NT2/D1 (cell line): ENCODE results near the gene KRTAP21-3.
"Not testable (repeated sequence)": the region's sequence is repeated elsewhere in the genome, so short reads cannot be mapped to it uniquely, and the experiment has no call there.

Experiments
- SUZ12 ChIP-seq: IDR thresholded peaks from 2 replicates; pipeline ENCODE4 v1.6.1; 2011; ENCODE audit not compliant: insufficient read length, insufficient read depth; ENCODE audit errors: extremely low read depth
- YY1 ChIP-seq: IDR thresholded peaks from 2 replicates; pipeline ENCODE4 v1.6.1; 2011; ENCODE audit not compliant: insufficient read length, insufficient read depth
- ZNF274 ChIP-seq: IDR thresholded peaks from 2 replicates; pipeline ENCODE4 v1.6.1; 2011; ENCODE audit warnings: mild to moderate bottlenecking, low read depth, low read length

- not testable (repeated sequence) for TF ChIP-seq SUZ12, YY1, ZNF274
These were observed 36.8 kb upstream of the KRTAP21-3 start, which contains the start of gene KRTAP21-1 for GRCh38 chr21:30755328-30755727.
